ENCODE data around the gene FOXI3.

- TF ChIP-seq JUN (IDR thresholded peaks at IDR 0.05; ENCODE audit: borderline replicate concordance, insufficient read depth, insufficient read length, low read depth) (no peak), CTCF (IDR thresholded peaks at IDR 0.05; ENCODE audit: extremely low read depth in 1 of 2, insufficient read depth in 1 of 2, low read depth in 1 of 2, low read length in 2 of 2) (no peak), POLR2A (IDR thresholded peaks at IDR 0.05; ENCODE audit: low read depth, low read length) (no peak), POLR2AphosphoS5 (IDR thresholded peaks at IDR 0.05; ENCODE audit: insufficient read depth, low read depth, low read length) (no peak), EZH2 (IDR thresholded peaks at IDR 0.05; ENCODE audit: borderline replicate concordance, low read depth, low read length, severe bottlenecking) (no peak), MAX (IDR thresholded peaks at IDR 0.05; ENCODE audit: insufficient read depth, insufficient read length) (no peak), MYC (IDR thresholded peaks at IDR 0.05; ENCODE audit: low read depth, low read length) (no peak), GATA2 (IDR thresholded peaks at IDR 0.05; ENCODE audit: insufficient read depth, insufficient read length, low read depth, low read length) (no peak), FOS (IDR thresholded peaks at IDR 0.05; ENCODE audit: borderline replicate concordance, insufficient read depth, low read length) (no peak)
Observed at GRCh38 chr2:88472811-88473210, 20.3 kb upstream of the FOXI3 start.

Data from endothelial cell of umbilical vein (primary cell).